ENCODE measurements around the gene ZNF746.
A peak's percentile ranks its signal among the peaks of the same experiment; 100 is the strongest.
"Not testable (repeated sequence)": the region's sequence is repeated elsewhere in the genome, so short reads cannot be mapped to it uniquely, and the experiment has no call there.

ZNF746 gene

DNA sequence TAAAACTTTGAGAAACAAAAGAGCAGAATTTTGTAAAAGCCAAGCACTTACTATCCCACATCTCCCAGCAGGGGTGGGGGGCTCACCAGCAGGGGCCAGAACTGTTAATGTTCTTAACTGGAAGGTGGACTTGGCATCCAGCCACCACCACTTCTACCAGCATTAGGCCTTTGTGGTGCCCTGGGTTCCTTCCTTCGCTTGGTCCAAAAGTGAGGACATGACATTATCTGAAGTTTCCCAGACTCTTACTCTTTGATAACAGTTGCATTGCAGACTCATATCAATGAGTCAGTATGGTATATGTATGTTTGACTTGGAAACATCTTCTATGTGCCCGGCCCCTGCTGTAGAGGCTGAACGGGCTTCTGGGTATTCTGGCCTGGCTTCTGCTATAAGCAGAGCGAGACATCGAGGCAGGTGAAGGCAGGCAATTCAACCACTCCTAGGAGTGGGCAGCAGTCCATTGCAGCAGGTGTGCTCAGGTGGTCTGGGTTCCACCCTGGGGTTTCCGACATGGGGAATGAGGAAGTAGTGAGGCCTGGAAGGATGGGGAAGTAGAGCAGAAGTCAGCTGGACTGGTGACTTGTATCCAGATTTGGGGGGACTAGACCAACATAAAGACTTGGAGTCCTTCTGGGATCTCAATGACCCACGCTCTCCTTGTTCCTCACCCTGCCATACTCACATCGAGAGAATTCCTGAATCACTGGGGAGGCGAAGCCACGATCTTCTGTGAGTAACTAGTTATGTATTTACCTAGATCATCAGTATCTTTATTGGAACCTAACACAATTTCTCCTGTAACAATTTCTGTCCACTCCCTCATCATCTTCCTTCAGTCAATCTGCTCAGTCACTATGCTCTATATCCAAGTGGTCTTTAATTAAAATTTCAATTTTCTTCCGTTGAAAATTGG is 40.8 kb downstream of the ZNF746 start:
- H3K36me3 Mint-ChIP-seq: peaks cover 49% of the 10 kb centered on the region
- H3K9me3 Mint-ChIP-seq: no peaks in the 10 kb centered on the region
- peak overlapping the region; percentile 61 for H3K27ac Mint-ChIP-seq
- no peak overlapping the region for H3K4me3 Mint-ChIP-seq
- ATAC-seq (no peak), DNase-seq (ENCODE audit: low spot score in 2 of 2) (peak in 1 of 2 donors; percentile 30)
- peaks cover 26% of the 10 kb centered on the region for H3K4me1 Mint-ChIP-seq

DNA sequence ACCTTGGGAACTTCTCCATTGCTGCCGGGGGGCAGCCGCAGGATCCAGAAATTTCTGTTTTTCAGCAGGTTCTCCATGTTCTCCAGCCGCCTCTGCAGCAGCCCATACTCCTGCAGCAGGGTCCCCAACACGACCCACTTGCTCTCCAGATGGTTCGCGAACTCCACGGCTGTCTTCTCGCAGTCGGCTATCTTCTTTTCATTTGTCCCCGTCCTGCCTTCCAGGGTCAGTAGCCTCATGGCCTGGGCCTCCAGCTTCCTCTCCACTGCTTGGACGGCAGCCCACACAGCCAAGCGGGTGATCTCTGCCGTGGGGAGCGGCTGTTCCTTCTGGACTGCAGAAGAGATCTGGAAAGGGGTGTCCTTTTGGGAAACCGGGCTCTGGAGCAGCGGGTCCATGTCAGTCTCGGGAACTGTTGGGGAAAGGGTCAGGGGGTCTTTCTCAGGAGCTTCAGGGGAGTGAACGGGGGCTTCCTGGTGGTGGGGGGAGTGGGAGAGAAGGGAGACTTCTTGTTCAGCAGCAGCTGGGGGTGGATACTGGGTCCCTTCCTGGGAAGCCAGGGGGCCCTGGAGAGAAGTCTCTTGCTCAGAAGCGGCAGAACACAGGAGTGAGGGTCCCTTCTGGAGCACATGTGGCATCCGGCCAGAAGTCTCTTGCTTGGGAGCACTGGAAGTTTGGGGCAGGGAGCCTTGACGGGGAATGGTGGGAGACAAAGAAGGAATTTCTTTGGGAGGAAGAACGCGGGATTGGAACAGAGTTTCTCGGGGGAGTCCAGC is 42.2 kb downstream of the ZNF746 start:
- Mint-ChIP-seq H3K4me3 (no peak overlapping the region), H3K9me3 (no peaks in the 10 kb centered on the region), H3K36me3 (peaks cover 63% of the 10 kb centered on the region), H3K27ac (peak overlapping the region; percentile 70), H3K4me1 (peaks cover 19% of the 10 kb centered on the region)
- no peak for DNase-seq (ENCODE audit: low spot score in 2 of 2)
- no peak for ATAC-seq

DNA sequence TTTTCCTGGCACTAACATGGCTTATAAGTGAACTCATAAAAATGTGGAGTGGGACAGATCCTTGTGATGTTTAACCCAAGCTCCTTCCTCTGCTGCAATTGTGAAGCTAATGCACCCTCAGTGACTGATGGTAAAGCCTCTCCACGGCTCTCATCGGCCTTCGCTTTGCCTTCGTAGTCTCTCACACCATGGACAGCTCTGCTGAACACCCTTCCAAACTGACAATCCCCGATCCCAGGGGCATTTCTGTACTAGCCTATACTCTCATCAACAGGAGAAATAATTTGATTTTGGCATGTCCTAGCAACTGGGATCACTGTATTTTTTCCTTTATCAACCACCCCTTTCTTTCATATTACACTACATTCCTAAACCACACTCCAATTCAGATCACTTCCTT is 42.9 kb downstream of the ZNF746 start:
- H3K4me1 Mint-ChIP-seq: peaks cover 19% of the 10 kb centered on the region
- no peak overlapping the region for H3K4me3 Mint-ChIP-seq
- H3K27ac Mint-ChIP-seq: peak overlapping the region; percentile 70
- DNase-seq (ENCODE audit: low spot score in 2 of 2): no peak
- ATAC-seq: no peak
- peaks cover 69% of the 10 kb centered on the region for H3K36me3 Mint-ChIP-seq
- no peaks in the 10 kb centered on the region for H3K9me3 Mint-ChIP-seq

GRCh38 chr7:149454006-149454405 is 43.6 kb downstream of the ZNF746 start:
- DNase-seq (ENCODE audit: low spot score in 2 of 2): no peak

DNA sequence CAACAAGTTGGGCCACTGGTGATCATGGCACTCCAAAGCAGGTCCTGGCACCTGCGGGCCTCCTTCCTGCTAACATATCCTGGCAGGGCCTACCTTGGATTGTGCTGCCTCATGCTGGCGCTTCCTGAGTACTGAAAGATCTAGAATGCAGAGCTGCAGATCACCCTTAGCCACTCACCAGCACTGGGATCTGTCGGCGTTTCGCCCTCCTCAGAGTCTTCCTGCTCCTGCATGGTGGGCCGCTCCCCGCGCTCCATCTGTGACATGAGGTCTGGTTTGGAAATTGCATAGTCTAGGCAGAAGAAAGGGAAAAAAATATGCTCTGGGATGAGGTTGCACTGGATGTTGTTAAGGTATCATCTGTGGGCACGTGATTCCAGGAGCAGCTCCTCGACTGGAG is 46.8 kb downstream of the ZNF746 start:
- no peak overlapping the region for H3K27ac Mint-ChIP-seq
- no peaks in the 10 kb centered on the region for H3K9me3 Mint-ChIP-seq
- ATAC-seq (no peak), DNase-seq (ENCODE audit: low spot score in 2 of 2) (no peak)
- peaks cover 11% of the 10 kb centered on the region for H3K4me1 Mint-ChIP-seq
- peaks cover 97% of the 10 kb centered on the region for H3K36me3 Mint-ChIP-seq
- H3K4me3 Mint-ChIP-seq: no peak overlapping the region

More at GRCh38 chr7:149454006-149454405, 43.6 kb downstream of the ZNF746 start:
- H3K9me3 Mint-ChIP-seq: no peaks in the 10 kb centered on the region
- peaks cover 77% of the 10 kb centered on the region for H3K36me3 Mint-ChIP-seq
- no peak overlapping the region for H3K4me3 Mint-ChIP-seq
- H3K27ac Mint-ChIP-seq: no peak overlapping the region
- no peak for ATAC-seq
- H3K4me1 Mint-ChIP-seq: peaks cover 17% of the 10 kb centered on the region

DNA sequence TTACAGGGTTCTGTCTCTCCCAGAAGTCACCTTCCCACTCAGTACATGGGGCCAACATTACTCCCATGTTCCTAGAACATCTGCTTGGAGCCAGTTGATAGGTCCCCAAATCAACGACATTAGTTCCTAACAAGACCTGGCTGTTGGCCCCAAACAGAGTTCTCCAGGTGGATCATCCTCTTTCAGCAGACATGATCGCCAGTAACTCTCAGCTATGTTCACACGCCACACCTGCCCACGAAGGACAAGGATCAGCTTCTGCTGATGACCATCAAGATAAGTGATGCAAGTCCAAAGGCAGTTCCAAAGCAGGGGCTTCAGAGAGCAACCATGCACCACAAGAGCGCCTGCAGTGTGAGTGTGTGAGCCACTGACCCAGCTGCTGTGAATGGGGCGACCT is 47.7 kb downstream of the ZNF746 start:
- Mint-ChIP-seq H3K9me3 (no peaks in the 10 kb centered on the region), H3K4me1 (peaks cover 11% of the 10 kb centered on the region), H3K27ac (no peak overlapping the region), H3K4me3 (no peak overlapping the region), H3K36me3 (peaks cover 97% of the 10 kb centered on the region)
- DNase-seq (ENCODE audit: low spot score in 2 of 2): no peak
- ATAC-seq: no peak

- Mint-ChIP-seq H3K9me3 (no peaks in the 10 kb centered on the region), H3K4me1 (peaks cover 11% of the 10 kb centered on the region), H3K36me3 (peaks cover 97% of the 10 kb centered on the region), H3K27ac (no peak overlapping the region), H3K4me3 (no peak overlapping the region)
- ATAC-seq (no peak), DNase-seq (ENCODE audit: low spot score in 2 of 2) (no peak)
These were observed 48.6 kb downstream of the ZNF746 start for GRCh38 chr7:149448961-149449360.

DNA sequence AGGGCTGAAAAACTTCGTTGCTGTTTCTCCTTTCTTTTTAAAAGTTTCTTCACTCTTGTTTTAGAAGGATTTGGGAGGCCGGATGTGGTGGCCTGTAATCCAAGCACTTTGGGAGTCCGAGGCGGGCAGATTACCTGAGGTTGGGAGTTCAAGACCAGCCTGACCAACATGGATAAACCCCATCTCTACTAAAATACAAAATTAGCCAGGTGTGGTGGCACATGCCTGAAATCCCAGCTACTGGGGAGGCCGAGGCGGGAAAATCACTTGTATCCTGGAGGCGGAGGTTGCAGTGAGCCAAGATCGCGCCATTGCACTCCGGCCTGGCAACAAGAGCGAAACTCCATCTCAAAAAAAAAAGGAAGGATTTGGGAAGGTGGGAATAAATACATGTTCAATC is 51.6 kb downstream of the ZNF746 start:
- peak overlapping the region; percentile 75 for H3K27ac Mint-ChIP-seq
- H3K4me3 Mint-ChIP-seq: not testable (repeated sequence)
- peaks cover 86% of the 10 kb centered on the region for H3K36me3 Mint-ChIP-seq

GRCh38 chr7:149444287-149444686 is 53.3 kb downstream of the ZNF746 start:
- H3K36me3 Mint-ChIP-seq: peaks cover 69% of the 10 kb centered on the region
- H3K4me1 Mint-ChIP-seq: peaks cover 26% of the 10 kb centered on the region
- no peak overlapping the region for H3K4me3 Mint-ChIP-seq
- ATAC-seq: no peak
- peak in 1 of 2 donors; percentile 22 for DNase-seq (ENCODE audit: low spot score in 2 of 2)
- H3K27ac Mint-ChIP-seq: no peak overlapping the region
- H3K9me3 Mint-ChIP-seq: no peaks in the 10 kb centered on the region

More for the DNA sequence above, 51.6 kb downstream of the ZNF746 start:
- H3K4me1 Mint-ChIP-seq: peaks cover 12% of the 10 kb centered on the region
- H3K9me3 Mint-ChIP-seq, ATAC-seq: not testable (repeated sequence)
- peak in 1 of 2 donors; percentile 34 for DNase-seq (ENCODE audit: low spot score in 2 of 2)

GRCh38 chr7:149443523-149443922 is 54.1 kb downstream of the ZNF746 start:
- Mint-ChIP-seq H3K4me1 (peaks cover 32% of the 10 kb centered on the region), H3K36me3 (peaks cover 65% of the 10 kb centered on the region), H3K4me3 (no peak overlapping the region), H3K9me3 (no peaks in the 10 kb centered on the region), H3K27ac (no peak overlapping the region)
- ATAC-seq (no peak), DNase-seq (ENCODE audit: low spot score in 2 of 2) (peak in 1 of 2 donors; percentile 12)

GRCh38 chr7:149442924-149443323 is 54.7 kb downstream of the ZNF746 start:
- Mint-ChIP-seq H3K4me1 (peaks cover 32% of the 10 kb centered on the region), H3K27ac (no peak overlapping the region), H3K9me3 (no peaks in the 10 kb centered on the region), H3K4me3 (no peak overlapping the region), H3K36me3 (peaks cover 68% of the 10 kb centered on the region)
- DNase-seq (ENCODE audit: low spot score in 2 of 2): no peak
- ATAC-seq: no peak

DNA sequence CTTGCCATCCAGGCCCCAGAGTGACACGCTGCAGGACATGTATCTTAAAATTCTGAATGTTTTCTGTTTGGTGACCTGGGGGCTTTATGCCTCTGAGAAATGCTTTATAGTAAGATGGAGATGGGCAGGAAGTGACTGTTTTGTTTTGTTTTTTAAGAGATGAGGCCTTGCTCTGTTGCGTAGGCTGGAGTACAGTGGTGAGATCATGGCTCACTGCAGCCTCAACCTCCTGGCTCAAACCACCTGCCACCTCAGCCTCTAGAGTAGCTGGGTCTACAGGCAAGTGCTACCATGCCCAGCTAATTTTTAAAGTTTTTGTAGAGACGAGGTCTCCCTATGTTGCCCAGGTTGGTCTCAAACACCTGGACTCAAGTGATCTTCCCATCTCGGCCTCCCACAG is 57.4 kb downstream of the ZNF746 start:
- Mint-ChIP-seq H3K4me3 (no peak overlapping the region), H3K9me3 (no peaks in the 10 kb centered on the region), H3K27ac (peak overlapping the region; percentile 76), H3K4me1 (peaks cover 21% of the 10 kb centered on the region), H3K36me3 (peaks cover 68% of the 10 kb centered on the region)
- DNase-seq (ENCODE audit: low spot score in 2 of 2): no peak
- ATAC-seq: peak; percentile 99

DNA sequence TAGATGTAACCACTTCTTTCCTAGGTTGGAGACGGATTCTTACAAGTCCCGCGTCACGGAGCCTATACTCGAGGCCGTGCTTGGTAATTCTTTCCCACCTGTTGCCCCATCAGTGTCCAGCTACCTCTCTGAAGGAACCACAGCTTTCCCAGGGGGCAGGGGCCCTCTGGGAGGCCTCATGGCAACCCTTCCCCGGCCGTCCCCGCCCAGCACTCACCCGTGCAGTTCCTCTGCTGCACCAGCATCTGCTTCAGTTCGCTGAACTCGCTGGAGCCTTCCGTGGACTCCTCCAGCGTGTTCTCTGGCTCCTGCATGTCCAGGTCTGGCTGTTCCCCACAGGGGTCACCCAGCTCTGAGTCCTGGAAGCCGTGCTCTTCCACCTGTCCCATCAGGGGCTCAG is 61.3 kb downstream of the ZNF746 start:
- Mint-ChIP-seq H3K4me1 (peaks cover 21% of the 10 kb centered on the region), H3K9me3 (no peaks in the 10 kb centered on the region), H3K4me3 (no peak overlapping the region), H3K36me3 (peaks cover 69% of the 10 kb centered on the region), H3K27ac (no peak overlapping the region)
- ATAC-seq: no peak
- no peak for DNase-seq (ENCODE audit: low spot score in 2 of 2)

- no peaks in the 10 kb centered on the region for H3K9me3 Mint-ChIP-seq
- no peak for DNase-seq (ENCODE audit: low spot score in 2 of 2)
- no peak for ATAC-seq
- H3K27ac Mint-ChIP-seq: peak overlapping the region; percentile 43
- peaks cover 8% of the 10 kb centered on the region for H3K4me1 Mint-ChIP-seq
- no peak overlapping the region for H3K4me3 Mint-ChIP-seq
- H3K36me3 Mint-ChIP-seq: peaks cover 67% of the 10 kb centered on the region
These were observed 64.5 kb downstream of the ZNF746 start for GRCh38 chr7:149433124-149433523.

DNA sequence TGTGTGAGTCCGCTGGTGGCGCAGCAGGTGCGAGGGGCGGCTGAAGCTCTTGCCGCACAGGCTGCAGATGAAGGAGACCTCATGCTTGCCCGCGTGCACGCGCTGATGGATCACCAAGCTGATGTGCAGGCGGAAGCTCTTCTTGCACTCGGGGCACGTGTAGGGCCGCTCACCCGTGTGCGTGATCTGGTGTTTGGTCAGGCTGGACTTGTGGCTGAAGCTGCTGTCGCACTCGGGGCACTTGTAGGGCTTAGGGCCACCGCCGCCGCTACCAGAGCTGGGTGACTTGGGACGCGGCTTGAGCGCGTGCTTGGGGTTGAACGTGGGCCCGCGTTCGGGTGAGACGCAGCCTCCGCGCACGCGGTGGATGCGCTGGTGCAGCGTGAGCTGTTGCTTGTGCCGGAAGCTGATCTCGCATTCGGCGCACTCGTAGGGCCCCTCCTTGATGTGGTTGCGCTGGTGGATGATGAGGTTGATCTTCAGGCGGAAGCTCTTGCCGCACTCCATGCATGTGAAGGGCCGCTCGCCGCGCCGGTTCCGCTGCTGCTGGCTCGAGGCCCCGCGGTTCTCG is 65.4 kb downstream of the ZNF746 start:
- DNase-seq (ENCODE audit: low spot score in 2 of 2) (no peak), ATAC-seq (no peak)
- peaks cover 8% of the 10 kb centered on the region for H3K4me1 Mint-ChIP-seq
- no peak overlapping the region for H3K27ac Mint-ChIP-seq
- H3K4me3 Mint-ChIP-seq: no peak overlapping the region
- no peaks in the 10 kb centered on the region for H3K9me3 Mint-ChIP-seq
- peaks cover 58% of the 10 kb centered on the region for H3K36me3 Mint-ChIP-seq
